ENCODE measurements around the gene LAX1.

Gene LAX1

DNA sequence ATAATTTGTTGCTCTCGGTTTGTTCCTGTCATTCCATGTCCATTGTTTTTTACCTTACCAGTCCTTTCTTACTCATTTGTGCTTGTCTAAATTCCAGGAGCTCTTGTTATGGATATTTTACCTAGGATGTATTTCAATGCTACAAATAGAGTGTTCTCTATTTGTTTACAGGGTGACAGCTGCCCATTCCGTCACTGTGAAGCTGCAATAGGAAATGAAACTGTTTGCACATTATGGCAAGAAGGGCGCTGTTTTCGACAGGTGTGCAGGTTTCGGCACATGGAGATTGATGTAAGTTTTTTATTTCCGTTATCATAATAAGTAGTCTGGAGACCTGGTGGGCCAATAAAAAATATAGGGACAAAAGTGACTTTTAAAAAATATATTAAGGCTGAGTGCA, 53.4 kb downstream of the LAX1 start:
- no peak for DNase-seq

DNA sequence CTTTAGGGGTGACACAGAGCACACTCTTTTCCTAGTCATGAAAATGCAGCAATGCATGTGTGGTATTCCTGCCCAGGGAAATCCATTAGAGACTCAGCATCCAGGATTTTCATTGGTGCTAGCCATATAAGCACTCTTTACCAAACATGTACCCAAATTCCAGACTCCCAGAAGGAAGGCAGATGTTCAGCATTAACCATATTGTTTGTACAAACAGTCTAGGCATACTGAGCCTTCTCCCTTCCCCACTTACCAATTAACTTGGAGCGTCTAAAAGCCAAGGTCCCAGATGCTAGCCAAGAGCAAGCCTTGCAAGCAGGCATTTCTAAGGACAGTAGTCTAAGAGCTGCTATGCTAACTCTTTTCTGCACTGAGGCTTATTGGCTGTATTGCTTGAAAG, 58.3 kb downstream of the LAX1 start:
- no peak for DNase-seq

Measured in NCI-H1105 treated with DMSO at 0.1 percent for 48 hours (cell line).